Eye (tissue), 1 donor: ENCODE data around the gene SPDYE2.
"Not testable (repeated sequence)": the region's sequence is repeated elsewhere in the genome, so short reads cannot be mapped to it uniquely, and the experiment has no call there.

ENCODE experiments used
- DNase-seq: peaks from one replicate; pipeline ENCODE4 v3.0.0-alpha.2; 2015

SPDYE2 gene

DNA sequence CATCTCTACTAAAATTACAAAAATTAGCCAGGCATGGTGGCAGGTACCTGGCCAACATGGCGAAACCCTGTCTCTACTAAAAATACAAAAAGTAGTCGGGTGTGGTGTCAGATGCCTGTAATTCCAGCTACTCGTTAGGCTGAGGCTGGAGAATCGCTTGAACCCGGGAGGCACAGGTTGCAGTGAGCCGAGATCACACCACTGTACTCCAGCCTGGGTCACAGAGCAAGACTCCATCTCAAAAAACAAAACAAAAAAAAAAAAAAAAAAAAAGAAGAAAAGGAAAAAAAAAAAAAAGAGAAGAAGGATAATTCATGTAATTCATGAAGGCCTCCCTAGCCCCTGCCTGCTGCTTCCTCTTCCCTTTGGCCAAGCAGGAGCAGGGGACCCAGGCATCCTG lies 10.4 kb upstream of the SPDYE2 start:
- not testable (repeated sequence) for DNase-seq

DNA sequence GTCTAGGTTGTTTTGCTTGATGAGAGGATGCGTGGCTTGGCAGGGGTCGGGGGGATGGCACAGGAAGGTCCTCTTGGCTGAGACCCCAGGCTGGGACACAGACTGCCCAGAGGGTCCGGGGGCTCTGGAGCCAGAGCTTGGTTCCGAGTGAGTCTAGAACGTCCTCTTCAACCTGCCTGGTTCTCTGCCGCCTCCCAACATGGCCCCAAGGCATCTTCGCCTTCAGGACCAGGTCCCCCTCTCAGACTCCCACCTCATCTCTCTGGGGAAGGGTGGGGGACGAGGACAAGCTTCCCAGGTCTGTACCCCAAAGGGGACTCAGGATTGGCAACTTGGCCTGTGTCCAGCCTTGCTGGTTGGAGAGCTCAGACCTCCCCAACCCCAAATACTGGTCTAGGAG lies 8.9 kb upstream of the SPDYE2 start:
- DNase-seq = not testable (repeated sequence)

DNA sequence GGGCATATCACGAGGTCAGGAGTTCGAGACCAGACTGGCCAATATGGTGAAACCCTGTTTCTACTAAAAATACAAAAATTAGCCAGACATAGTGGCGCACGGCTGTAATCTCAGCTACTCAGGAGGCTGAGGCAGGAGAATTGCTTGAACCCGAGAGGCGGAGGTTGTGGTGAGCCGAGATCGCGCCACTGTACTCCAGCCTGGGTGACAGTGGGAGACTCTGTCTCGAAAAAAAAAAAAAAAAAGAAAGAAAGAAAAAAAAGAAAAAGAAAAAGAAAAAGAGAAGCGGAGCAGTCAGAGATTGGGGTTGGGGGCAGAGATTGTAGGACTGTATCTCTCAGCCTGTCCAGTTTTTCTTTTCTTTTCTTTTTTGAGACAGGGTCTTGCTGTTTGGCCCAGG lies 8.3 kb upstream of the SPDYE2 start:
- not testable (repeated sequence) for DNase-seq

DNA sequence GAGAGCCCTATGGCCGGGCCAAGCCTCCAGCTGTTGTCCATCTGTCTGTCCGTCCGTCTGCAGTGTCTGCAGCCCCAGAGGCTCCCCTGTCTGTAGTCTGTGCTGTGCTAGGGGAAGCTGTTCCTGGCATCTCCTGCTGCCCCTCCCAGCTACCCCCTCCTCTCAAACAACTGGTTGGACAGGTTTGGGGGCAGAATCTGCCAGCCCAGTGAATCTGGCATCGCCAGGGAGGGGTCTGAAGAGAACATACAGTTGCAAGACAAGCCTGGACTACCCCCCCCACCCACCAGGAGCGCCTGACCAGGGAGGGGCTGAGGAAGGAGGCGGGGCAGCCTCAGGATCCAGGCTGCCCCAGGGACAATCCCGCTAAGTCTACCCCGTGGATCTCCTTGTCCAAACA lies 7.4 kb upstream of the SPDYE2 start, which contains the start of gene UPK3BL2:
Gene UPK3BL2, minus strand, starts transcription at position 101 of the 400 bp plus-strand sequence. Its CDS starts 60 bp downstream, at position 41.
- DNase-seq = not testable (repeated sequence)

DNA sequence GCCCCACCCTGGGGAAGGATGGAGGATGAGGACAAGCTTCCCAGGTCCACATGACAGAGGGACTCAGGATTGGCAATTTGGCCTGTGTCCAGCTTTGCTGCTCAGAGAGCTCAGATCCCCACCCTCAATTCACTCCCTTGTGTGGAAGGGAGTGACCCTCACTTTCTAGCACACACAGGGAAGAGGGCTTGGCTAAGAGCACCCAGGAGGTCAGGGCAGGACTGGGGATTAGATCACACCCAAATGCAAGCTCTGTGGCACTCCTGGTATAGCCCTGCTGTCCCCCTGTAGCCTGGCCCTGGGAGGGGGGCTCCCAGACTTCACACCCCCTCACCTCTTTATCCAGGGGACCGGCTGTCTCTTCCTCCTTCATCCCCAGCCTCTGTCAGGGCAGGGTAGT lies 6.7 kb upstream of the SPDYE2 start:
- not testable (repeated sequence) for DNase-seq

DNA sequence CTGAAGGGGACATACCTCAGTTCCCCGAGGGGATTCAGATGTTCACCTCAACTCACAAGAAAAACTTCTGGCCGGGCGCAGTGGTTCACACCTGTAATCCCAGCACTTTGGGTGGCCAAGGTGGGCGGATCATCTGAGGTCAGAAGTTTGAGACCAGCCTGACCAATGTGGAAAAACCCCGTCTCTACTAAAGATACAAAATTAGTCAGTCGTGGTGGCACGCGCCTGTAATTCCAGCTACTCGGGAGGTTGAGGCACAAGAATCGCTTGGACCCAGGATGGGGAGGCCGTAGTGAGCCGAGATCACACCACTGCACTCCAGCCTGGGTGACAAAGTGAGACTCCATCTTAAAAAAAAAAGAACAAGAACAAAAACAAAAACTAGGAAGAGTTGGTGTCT lies 5.7 kb upstream of the SPDYE2 start:
- not testable (repeated sequence) for DNase-seq

DNA sequence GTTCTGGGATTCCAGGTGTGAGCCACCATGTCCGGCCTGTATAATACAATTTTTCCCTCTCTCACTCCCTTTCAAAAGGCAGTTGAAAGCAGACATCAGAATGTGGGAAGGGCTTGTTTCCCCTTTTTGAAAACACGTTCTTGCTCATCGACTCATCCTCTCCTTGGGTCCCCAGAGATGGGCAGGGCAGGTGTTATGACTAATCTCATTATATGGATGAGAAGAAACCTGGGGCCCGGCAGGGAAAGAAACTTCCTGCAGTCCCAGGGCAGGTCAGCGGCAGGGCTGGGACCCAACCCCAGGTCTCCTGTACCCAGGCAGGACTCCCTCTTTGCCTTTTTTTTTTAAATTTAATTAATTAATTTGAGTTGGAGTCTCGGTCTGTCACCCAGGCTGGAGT lies 4.7 kb upstream of the SPDYE2 start:
- DNase-seq = not testable (repeated sequence)

DNA sequence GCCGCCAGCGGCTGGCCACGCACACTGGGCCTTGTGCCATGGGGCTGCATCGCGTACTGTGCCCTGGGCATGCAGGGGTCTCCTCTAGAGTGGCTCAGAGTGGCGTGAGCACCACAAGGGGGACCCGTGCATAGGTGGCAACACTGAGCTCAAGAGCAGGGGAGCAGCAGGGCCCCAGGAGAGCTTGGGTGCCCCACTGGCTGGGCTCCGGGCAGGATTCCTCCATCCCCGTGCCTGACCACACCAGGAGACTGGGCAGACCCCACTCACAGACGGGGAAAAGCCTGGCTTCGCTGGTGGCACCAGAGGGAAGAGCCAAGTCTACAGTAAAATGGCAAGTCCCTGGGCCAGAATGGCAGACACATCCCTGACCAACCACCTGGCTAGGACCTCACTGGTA lies 17.6 kb downstream of the SPDYE2 start:
- DNase-seq = not testable (repeated sequence)

DNA sequence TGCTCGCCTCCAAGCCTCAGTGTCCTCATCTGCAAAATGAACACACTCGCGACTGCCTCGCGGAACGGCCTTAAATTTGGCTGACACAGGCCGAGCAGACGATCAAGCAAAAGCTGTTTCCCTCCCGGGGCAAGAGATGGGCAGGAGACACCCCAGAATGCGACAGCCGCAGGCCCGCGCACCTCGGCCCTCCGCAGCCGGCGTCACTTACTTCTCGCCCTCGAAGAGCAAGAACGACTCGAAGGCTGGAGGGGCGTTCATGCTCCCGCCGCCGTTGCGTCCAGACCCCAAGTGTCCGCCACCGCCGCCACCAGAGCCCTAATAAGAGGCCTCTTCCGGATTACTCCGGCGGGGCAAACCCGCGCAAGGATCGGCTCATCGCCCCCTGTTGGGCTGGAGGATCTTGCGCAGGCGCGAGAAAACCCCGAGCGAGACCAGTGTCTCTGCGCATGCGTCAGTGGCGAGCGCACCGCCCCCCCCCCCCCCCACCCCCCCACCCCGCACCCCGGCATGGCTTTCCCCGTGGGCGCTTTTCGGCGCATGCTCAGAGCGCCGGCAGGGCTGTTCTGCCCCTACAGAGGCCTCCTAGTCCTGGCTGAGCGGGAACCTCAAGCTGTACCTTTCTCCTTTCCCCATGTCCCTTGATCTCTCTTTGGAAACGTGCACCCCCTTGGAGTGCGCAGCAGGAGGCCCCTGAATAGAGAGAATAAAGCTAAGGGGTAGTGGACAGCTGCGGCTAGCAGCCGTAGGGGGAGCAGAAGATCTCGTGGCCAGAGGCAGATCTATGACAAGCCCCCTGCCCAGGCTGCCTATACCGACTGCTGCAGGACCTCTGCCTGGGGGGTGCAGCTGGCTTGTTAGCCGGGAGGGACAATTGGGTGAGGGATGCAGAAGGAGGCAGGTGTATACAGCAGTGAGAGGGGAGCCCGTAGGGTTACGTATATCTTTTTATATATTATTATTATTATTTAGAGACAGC lies 21.5 kb downstream of the SPDYE2 start, which contains the start of gene POLR2J3:
Gene POLR2J3, minus strand, starts transcription at position 323 of the 979 bp plus-strand sequence. Its CDS starts 62 bp downstream, at position 261.
- peak; percentile 94 for DNase-seq

DNA sequence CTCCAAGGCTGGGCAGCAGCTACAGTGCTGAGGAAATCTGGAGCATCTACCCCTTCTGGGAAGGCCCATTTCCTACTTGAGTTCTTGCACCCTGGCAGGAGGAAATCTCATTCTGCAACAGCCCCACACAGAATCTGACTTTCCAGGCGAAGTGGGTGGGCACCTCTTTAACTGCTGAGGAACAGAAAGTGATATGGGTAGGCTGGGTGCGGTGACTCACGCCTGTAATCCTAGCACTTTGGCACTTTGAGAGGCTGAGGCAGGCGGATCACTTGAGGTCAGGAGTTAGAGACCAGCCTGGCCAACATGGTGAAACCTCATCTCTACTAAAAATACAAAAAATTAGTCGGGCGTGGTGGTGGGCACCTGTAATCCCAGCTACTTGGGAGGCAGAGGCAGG lies 23.6 kb downstream of the SPDYE2 start:
- not testable (repeated sequence) for DNase-seq

DNA sequence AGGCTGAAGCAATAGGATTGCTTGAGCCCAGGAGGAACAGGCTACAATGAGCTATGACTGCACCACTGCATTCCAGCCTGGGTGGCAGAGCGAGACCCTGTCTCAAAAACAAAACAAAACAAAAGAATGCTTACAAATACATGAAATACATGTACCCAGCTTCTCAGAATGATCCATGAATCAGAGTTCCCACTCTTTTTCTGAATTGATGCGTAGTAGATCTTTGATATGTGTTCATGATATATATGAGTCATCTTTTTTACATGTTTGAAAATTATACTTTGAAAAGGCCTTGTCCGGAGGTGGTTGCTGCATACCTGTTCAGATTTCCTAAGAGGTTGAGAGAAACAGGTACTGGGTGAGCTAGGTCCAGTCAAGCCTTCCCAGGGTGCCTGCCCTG lies 25.3 kb downstream of the SPDYE2 start:
- DNase-seq = not testable (repeated sequence)

DNA sequence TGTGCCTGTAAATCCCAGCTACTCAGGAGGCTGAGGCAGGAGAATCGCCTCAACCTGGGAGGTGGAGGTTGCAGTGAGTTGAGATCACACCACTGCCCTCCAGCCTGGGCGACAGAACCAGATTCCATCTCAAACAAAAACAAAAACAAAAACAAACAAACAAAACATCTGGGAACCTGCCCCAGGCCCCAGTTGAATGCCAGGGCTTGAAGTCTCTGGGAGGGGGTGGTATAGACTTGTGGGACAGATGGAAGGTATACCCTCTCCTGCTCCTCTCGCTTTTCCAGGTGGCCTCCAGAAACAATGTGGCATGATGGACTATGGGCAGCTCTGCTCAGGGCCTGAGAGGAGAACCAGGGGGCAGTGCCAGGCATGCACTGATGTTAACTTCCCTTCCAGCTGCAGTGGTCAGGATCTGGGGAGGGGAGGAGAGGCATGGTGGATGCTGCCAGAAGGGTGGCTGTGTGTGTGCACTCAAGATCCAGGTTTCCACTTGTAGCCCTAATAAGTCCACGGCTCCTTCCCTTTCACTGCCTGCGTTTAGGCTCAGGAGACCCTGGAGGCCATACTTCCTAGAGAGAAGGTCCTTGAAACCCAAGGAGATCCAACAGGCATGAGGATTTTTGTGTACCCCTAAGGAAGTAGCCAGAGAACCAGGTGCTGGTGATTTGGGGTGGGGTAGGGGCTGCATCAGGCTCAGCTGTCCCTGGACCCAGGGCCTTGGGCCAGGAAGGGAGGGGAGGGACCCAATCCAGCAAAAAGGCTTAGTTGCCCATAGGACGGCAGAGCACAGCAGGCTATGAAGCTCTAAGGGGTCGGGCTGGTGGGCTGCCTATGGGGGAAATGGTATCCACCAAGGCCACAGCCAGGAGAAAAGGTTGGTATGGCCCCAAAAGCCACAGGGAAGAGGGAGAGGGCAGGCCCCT lies 26.6 kb downstream of the SPDYE2 start:
- DNase-seq = not testable (repeated sequence)

DNA sequence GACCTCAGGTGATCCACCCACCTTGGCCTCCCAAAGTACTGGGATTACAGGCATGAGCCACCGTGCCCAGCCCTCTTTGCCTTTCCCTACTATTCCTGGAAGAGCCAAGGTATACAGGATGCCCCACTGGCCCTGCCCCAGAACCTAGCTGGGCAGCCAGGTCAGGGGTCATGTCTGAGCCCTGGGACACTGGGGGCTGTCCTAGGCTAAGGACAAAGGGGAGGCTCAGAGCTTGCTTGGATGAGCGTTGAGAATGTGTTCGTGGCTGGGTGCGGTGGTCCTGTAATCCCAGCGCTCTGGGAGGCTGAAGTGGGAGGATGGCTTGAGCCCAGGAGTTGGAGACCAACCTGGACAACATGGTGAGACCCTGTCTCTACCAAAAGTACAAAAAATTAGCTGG lies 27.5 kb downstream of the SPDYE2 start:
- not testable (repeated sequence) for DNase-seq

DNA sequence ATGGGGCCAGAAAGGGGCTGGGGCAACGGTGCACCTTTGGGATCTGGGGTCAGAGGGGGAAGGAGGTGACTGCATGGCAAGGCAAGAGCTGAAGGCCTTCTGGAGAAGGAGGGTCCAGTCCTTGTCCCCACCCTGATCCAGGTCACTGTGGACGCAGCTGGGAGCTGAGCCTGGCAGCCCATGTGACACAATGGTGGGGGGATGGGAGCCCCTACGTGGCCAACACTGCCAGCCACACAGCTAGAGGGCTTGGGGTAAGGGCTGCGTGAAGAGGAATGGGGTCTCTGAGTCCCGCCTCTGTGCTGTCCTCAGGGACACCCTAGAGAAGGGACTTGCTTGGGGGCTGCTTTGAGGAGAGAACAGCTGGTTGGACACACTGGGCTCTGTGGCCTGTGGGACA lies 30.7 kb downstream of the SPDYE2 start:
- not testable (repeated sequence) for DNase-seq

DNA sequence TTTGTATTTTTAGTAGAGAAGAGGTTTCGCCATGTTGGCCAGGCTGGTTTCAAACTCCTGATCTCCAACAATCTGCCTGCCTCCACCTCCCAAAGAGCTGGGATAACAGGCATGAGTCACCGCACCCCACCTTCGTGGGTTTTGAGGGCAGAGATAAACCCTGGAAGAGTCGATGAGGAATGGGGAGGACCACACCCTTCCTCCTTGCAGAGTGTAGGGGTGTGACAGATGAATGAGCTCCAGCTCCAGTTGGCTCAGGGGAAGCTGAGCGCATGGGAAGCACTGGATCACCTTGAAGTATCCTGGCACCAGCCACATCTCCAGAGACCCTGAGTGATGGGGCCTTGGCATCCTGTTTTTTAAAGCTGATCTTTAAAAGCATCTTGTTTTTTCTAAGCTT lies 32.5 kb downstream of the SPDYE2 start:
- not testable (repeated sequence) for DNase-seq

DNA sequence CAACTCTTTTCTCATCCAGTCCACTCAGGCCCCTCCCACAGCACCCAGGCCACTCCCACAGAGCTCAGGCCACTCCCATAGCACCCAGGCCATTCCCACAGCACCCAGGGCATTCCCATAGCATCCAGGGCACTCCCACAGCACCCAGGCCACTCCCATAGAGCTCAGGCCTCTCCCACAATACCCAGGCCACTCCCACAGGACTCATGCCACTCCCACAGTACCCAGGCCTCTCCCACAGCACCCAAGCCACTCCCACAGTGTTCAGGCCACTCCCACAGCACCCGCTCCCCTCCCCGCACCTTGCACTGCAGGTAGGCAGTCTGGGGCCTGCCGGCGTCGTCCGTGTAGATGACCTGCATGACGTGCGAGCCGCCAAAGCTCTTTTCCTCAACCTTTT lies 38.8 kb downstream of the SPDYE2 start:
- not testable (repeated sequence) for DNase-seq

DNA sequence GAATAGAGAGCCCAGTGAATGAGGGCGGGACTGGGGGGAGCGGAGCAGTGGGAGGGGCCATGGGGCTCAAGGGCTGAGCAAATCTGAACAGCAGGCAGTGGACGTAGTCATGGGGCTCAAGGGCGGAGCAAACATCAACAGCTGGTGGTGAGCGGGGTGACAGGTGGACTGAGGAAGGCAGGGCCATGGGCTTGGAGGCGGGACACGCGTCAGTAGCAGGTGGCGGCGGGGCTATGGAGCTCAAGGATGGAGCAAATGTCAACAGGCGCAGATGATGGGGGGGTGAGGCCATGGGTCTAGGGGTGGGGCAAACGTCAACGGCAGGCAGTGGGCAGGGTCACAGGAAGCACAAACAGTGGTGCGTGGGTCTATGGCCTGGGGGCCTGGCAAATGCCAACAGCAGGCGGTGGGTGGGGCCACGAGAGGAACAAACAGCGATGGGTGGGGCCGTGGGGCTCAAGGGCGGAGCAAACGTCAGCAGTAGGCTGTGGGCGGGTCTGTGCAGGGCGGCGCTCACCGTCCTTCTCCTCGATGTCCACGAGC lies 41.5 kb downstream of the SPDYE2 start:
- not testable (repeated sequence) for DNase-seq

DNA sequence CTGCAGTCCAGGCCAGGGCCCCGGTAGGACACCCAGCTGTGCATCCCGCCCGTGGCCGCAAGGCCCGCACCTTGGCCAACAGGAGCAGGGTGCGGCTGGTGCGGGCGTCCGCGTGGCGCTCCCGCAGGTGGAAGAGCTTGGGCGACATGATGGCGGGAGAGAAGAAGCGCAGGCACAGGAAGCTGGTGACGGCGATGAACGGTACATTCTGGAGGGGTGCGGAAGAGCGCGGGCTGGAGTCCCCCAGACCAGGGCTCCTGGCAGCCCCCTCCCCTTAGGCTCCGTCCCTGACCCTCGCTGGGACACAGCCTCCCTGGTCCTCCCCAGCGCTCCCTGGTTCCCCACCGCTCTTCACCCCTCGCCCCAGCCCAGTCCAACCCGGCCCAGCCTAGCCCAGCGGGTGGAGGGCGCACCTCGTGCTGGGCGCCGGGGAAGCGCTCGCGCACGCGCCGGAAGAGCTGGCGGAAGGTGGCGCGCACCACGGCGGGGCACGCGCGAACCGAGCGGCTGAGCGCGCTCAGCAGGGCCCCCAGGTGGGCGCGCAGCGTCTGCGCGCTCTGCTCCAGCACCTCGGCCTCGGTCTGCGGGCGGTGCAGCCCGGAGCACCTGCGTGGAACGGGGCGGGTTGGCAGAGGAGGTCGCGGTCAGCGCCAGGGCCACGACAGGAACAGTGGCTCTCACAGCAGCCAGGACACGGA lies 42.8 kb downstream of the SPDYE2 start:
- not testable (repeated sequence) for DNase-seq

DNA sequence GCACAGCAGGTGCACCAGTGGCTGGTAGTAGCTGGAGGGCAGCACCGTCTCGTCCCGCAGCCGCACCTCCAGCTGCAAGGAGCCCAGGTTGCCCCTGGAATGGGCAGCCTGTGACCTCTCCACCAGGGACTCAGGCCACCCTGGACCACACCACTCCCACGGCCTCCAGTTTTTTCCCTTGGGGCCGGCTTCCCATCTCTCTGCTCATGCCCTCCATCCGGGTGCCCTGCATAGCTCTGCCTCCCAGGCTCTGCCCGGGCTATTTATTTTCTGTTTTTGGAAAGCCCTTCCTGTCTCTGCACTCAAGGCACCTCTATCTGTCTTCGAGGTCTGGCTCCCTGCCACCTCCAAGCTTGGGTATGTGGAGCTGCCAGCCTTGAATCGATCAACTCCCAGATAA lies 45.0 kb downstream of the SPDYE2 start:
- DNase-seq = not testable (repeated sequence)

DNA sequence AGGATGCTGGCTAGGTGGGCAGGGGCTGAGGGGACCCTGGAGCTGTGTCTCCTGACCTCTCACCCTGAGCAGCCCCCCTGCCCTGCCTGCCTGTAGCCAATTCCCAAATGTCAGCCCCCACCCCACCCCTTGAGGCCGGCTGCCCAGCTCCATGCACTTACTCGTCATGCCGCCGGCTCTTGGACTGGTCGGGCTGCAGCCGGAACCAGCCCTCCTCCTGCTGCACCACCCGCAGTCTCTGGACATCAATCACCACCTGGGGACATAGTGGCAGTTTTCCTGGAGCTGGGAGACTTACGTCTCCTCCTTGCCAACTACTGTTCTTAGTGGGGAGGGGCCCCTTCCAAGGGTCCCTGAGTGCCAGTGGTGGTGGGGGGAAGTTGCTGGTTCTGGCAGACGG lies 48.7 kb downstream of the SPDYE2 start:
- not testable (repeated sequence) for DNase-seq

DNA sequence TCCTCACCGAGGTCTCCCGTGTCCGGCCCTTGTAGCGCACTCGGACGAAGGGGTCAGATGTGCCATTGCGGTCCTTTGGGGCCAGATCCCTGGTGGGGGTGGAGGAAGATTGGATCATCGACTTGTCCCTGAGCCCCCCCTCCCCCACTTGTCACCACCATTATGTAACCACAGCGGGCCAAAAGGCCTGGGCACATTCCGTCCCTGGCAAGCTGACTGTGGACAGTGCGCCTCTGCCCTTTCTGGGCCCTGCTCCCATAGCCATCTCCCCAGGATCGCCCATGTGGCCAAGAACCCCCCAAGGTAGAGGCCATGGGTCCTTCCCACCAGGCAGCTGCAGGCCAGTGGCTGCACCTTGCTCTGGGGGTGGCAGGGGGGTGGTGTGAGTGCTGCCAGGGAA lies 51.3 kb downstream of the SPDYE2 start:
- DNase-seq = not testable (repeated sequence)
